ENCODE data around the gene ACOD1.
"Not testable (repeated sequence)": the region's sequence is repeated elsewhere in the genome, so short reads cannot be mapped to it uniquely, and the experiment has no call there.

The ACOD1 gene

GRCh38 chr13:76948149-76948548 is at the start of gene ACOD1:
Gene ACOD1, plus strand, starts transcription at chr13:76948511. Its CDS starts 48 bp downstream, at chr13:76948559.
- no peak for DNase-seq (ENCODE audit: low spot score)

GRCh38 chr13:76899066-76899465 is 49.2 kb upstream of the ACOD1 start:
- not testable (repeated sequence) for DNase-seq (ENCODE audit: low spot score)

GRCh38 chr13:76903544-76904162 is 44.7 kb upstream of the ACOD1 start:
- peak; percentile 79 for DNase-seq (ENCODE audit: low spot score)

- DNase-seq (ENCODE audit: low spot score): no peak
These were observed 43.8 kb upstream of the ACOD1 start for GRCh38 chr13:76904507-76904906.

- DNase-seq (ENCODE audit: low spot score): no peak
These were observed 35.8 kb upstream of the ACOD1 start for GRCh38 chr13:76912476-76912875.

GRCh38 chr13:76913898-76914297 is 34.4 kb upstream of the ACOD1 start:
- no peak for DNase-seq (ENCODE audit: low spot score)

- no peak for DNase-seq (ENCODE audit: low spot score)
These were observed 31.2 kb upstream of the ACOD1 start for GRCh38 chr13:76917095-76917494.

- not testable (repeated sequence) for DNase-seq (ENCODE audit: low spot score)
These were observed 30.4 kb upstream of the ACOD1 start for GRCh38 chr13:76917755-76918481.

- DNase-seq (ENCODE audit: low spot score): no peak
These were observed 26.8 kb upstream of the ACOD1 start for GRCh38 chr13:76921516-76921915.

- no peak for DNase-seq (ENCODE audit: low spot score)
These were observed 23.2 kb upstream of the ACOD1 start for GRCh38 chr13:76925115-76925514.

- no peak for DNase-seq (ENCODE audit: low spot score)
These were observed 20.4 kb upstream of the ACOD1 start for GRCh38 chr13:76927955-76928354.

GRCh38 chr13:76928456-76928855 is 19.9 kb upstream of the ACOD1 start:
- DNase-seq (ENCODE audit: low spot score): no peak

- DNase-seq (ENCODE audit: low spot score): no peak
These were observed 19.0 kb upstream of the ACOD1 start for GRCh38 chr13:76929320-76929719.

- DNase-seq (ENCODE audit: low spot score): no peak
These were observed 18.4 kb upstream of the ACOD1 start for GRCh38 chr13:76929851-76930374.

- DNase-seq (ENCODE audit: low spot score): no peak
These were observed 16.2 kb upstream of the ACOD1 start for GRCh38 chr13:76932076-76932475.

- no peak for DNase-seq (ENCODE audit: low spot score)
These were observed 13.6 kb upstream of the ACOD1 start for GRCh38 chr13:76934671-76935070.

- DNase-seq (ENCODE audit: low spot score): no peak
These were observed 11.5 kb upstream of the ACOD1 start for GRCh38 chr13:76936763-76937162.

GRCh38 chr13:76937281-76937820 is 11.0 kb upstream of the ACOD1 start:
- no peak for DNase-seq (ENCODE audit: low spot score)

- no peak for DNase-seq (ENCODE audit: low spot score)
These were observed 9.1 kb upstream of the ACOD1 start for GRCh38 chr13:76939215-76939614.

- no peak for DNase-seq (ENCODE audit: low spot score)
These were observed 5.9 kb upstream of the ACOD1 start for GRCh38 chr13:76942363-76942762.

- no peak for DNase-seq (ENCODE audit: low spot score)
These were observed 4.7 kb upstream of the ACOD1 start for GRCh38 chr13:76943646-76944045.

- no peak for DNase-seq (ENCODE audit: low spot score)
These were observed 3.9 kb upstream of the ACOD1 start for GRCh38 chr13:76944456-76944855.

- no peak for DNase-seq (ENCODE audit: low spot score)
These were observed 1.8 kb downstream of the ACOD1 start for GRCh38 chr13:76950101-76950500.
